Astrocyte of the spinal cord (primary cell): ENCODE measurements around the gene NAT8L.

Experiments used
- DNase-seq: peaks from one replicate; pipeline ENCODE4 v3.0.0; 2011; ENCODE audit warnings: low read depth, low spot score
- H3K4me3 ChIP-seq: 2 replicates; pipeline ENCODE4 v1.5.1; 2011; ENCODE audit warnings: low read depth, mild to moderate bottlenecking, low read length, moderate library complexity
- in situ Hi-C: cut with HindIII; loops from 2 replicates; pipeline ENCODE4 v1.10.0; 2017; ENCODE audit warnings: low sequenced_read_pairs
- TF ChIP-seq, protein P1 (sequence below): IDR thresholded peaks from 2 replicates; pipeline ENCODE4 v1.5.1; 2012; ENCODE audit warnings: low read depth, mild to moderate bottlenecking, low read length, inconsistent platforms

The NAT8L gene

DNA sequence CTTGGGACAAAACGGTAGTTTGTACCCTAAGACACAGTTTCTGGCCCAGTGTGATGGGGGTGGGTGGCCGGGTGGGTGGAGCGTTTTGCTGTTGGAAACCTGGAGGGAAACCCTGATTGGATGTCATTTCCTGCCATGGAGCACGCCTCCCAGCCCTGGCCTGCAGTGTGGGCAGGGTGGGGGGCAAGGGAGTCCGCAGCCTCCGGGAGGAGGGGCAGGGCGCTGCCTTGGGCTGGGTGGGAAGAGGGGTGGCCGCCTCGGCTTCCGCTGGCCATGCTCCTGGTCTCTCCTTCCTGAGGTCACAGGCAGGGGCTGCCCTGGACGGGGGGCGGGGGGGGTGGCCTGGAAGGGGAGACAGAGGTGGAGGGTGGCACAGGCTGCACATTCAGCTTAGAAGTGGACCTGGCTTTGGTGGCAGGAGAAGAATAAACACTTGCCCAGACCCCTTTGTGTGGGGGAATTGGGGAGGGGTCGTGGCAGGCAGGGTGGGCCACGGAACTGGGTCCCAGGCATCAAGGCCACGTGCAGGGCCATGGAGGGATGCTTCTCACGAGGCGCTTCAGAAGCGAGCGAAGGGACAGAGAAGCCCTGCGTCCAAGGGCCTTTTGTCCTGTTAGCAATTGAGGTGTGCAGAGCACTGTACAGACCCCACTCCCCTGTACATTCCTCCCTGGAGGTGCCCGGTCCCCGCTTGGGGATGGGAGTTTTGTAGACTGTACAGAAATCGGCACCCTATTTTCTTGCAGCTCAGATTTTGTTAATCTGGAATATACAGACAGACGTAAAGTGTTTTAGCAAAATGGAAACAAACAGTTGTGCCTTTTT, 6.2 kb downstream of the NAT8L start:
- TF ChIP-seq, protein P1, sequence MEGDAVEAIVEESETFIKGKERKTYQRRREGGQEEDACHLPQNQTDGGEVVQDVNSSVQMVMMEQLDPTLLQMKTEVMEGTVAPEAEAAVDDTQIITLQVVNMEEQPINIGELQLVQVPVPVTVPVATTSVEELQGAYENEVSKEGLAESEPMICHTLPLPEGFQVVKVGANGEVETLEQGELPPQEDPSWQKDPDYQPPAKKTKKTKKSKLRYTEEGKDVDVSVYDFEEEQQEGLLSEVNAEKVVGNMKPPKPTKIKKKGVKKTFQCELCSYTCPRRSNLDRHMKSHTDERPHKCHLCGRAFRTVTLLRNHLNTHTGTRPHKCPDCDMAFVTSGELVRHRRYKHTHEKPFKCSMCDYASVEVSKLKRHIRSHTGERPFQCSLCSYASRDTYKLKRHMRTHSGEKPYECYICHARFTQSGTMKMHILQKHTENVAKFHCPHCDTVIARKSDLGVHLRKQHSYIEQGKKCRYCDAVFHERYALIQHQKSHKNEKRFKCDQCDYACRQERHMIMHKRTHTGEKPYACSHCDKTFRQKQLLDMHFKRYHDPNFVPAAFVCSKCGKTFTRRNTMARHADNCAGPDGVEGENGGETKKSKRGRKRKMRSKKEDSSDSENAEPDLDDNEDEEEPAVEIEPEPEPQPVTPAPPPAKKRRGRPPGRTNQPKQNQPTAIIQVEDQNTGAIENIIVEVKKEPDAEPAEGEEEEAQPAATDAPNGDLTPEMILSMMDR, result no peak
- no peak overlapping the region for H3K4me3 ChIP-seq
- DNase-seq, result no peak
- in situ Hi-C loops, result no loop called here

DNA sequence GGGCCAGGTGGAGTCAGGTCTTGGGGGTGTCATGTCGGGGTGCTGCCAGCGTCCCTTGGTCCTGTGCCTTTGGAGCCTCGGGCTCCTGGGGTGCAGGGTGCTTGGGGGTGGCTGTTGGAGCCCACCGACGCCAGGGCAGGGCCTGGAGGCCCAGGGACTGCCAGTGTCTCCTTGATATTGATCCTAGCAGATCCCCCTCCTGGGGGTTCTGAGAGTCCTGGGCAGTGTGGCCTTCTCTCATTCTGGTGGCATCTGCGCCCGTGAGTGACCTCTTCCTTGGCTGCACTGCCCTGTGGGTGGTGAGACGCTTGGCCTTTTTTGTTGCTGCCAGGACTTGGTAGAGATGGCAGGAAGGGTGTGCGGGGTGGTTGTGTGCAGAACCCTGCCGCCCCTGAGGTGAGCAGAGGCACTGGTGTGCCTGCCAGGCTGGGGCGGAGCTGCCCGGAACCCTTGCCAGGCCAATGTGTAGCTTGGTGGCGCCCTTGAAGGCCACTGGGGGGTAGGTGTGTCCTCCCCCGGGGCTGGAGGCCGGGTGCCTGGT, 7.0 kb downstream of the NAT8L start:
- in situ Hi-C loops, result no loop called here
- no peak for DNase-seq

DNA sequence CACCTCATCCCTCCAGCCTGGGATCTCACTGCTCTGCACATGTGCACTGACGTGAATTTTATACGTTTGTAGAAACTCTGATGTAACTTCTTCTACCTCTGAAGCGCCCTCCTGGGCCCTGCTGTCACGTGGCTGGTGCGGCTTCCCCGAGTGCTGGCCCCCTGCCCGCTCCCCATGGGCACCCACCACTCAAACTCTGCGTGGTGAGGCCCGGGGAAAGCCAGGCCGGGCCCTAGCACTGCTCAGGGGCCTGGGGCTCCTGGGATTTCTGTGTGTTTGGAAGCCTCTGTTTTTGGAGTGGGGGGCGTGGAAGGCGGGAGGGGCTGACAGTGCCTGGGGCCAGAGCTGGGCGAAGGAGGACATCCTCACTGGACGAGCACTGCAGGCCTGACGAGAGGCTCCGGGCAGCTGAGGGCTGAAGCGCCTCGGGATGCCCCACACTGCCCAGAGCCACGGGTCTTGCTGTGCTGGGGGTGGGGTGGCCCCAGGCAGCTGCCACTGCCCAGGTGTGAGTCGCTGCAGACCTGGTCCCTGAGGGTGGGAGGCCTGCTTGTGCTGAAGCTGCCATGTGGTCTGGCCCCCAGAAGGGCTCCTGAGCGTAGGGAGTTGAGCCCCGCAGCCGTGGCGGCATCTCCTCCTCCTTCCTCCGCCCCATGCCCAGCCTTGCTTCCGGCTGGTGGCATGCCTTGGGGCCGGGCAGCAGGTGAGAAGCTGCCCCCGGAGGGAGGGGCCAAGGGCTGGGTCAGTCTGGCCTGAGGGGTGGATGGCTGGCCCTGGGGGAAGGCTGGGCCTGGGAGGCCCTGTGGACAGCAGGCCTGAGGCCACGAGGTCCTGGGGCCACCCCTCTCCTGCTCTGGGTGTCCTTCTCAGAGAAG, 7.7 kb downstream of the NAT8L start:
- TF ChIP-seq, protein P1, result no peak
- DNase-seq, result no peak
- in situ Hi-C loops, result no loop called here
- no peak overlapping the region for H3K4me3 ChIP-seq

More for the DNA sequence above, 7.0 kb downstream of the NAT8L start:
- TF ChIP-seq, protein P1, result no peak
- H3K4me3 ChIP-seq, result no peak overlapping the region

DNA sequence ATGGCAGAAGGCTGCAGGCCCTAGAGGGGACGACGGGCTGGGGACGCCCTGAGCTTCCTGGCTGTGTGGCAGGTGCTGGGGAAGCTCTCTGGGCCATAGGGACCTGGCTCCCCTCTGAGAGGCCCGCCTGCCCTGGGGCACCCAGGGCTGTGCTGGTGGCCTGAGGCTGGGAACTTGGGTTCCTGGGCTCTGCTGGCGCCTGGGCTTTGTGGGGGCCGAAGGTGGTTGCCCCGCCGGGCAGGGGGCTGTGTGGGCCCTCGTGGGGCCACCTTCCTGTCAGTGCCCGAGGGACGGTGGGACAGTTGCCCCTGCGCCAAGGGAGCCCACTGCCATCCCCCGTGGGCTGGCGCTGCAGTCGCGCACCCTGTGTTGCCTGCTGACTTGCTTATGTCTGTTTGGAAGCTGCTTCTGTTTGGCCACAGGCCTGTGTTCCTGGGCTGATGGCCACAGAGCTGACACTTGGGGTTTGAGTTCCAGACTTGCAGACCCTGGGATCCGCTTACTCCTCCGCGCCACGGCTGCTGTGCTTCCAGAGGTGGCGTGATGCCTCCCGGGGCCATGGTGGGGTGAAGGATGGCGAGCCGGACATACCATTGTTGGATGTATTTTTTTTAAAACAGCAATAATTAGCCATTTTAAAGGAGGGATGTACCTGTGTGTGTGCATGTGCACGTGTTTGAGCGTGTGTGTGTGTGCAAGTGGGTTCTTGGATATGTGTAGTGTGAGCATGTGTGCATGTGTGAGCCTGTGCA, 8.5 kb downstream of the NAT8L start:
- H3K4me3 ChIP-seq, result no peak overlapping the region
- no peak for DNase-seq
- TF ChIP-seq, protein P1, result no peak
- in situ Hi-C loops, result no loop called here

DNA sequence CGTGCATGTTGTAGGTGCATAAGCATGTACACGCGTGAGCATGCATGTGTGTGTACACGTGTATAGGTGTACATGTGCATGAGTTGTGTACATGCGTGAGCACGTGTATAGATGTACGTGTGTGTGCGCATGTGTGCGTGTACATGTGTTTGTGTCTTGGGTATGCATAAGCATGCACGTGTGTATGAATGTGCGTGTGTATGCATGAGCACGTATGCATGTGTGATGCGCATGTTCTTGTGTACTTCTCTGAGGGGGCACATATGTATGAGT, 9.0 kb downstream of the NAT8L start:
- in situ Hi-C loops, result no loop called here
- DNase-seq, result no peak
- TF ChIP-seq, protein P1, result no peak
- no peak overlapping the region for H3K4me3 ChIP-seq

DNA sequence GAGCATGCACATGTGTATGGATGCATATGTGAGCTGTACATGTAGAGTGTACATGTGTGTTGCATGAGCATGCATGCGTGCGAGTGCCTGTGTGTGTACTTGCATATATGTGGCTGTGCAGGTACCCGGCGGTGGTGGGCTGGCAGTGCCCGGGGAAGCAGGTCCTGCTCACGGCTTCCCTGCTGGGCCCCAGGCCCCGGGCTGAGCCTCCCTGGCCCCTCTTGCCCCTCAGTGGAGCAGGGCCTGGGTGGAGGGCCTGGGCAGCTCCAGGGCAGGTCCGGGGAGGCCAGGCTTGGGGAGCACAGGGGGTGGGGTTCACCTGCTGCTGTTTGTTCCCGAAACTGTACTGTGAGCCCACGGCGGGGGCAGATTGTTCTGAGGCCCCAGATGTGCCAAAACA, 9.4 kb downstream of the NAT8L start:
- TF ChIP-seq, protein P1, result no peak
- in situ Hi-C loops, result no loop called here
- no peak overlapping the region for H3K4me3 ChIP-seq
- no peak for DNase-seq
